Measurements from ENCODE around the gene BST2. TPM values are rescaled to one million over a fixed set of nuclear protein-coding genes. Genes with fewer than 3 reads are reported as not detected.

The BST2 gene
- total RNA-seq, 6 donors from 2014 or later, result 30.4 to 197 (median 74.1) TPM

DNA sequence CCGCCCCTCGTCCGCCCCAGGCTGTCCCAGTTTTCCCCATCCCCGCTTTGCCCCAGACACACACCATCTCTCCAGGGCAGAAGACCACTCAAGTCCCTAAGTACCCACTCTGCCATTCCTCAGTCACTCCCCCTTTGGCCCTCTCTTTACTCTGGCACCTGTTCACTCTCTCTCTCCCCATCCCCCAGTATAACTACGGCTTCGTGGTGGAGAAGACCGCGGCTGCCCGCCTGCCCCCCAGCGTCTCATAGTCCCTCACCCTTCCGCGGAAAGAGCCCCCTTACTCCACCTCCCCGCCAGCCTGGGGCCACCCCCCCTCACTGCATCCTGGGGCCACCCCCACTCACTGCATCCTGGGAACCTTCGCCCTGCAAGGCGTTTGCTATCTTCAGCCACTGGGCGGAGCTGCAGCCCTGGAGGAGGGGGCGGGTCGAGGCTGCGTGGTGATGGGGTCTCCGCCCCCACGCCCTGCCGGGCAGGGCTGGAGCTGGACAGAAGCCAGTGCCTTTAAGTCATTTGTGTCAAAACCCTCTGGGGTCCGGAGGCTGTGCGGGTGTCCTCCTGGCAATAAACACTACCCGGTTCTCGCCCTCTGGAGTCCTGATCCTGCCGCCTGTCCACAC lies 19.4 kb upstream of the BST2 start:
- ATAC-seq (ENCODE audit: low FRiP score in 2 of 2) (peak in 1 of 2 donors; percentile 57), DNase-seq (peak in 1 of 2 donors; percentile 81)
- H3K36me3 ChIP-seq, result peaks cover 0 to 13% (median 8%) of the 10 kb centered on the region in 4 donors
- H3K27ac ChIP-seq, result no peak overlapping the region
- H3K4me3 ChIP-seq, result no peak overlapping the region
- no peaks in the 10 kb centered on the region for H3K9me3 ChIP-seq
- no peaks in the 10 kb centered on the region for H3K27me3 ChIP-seq
- TF ChIP-seq, protein P1, sequence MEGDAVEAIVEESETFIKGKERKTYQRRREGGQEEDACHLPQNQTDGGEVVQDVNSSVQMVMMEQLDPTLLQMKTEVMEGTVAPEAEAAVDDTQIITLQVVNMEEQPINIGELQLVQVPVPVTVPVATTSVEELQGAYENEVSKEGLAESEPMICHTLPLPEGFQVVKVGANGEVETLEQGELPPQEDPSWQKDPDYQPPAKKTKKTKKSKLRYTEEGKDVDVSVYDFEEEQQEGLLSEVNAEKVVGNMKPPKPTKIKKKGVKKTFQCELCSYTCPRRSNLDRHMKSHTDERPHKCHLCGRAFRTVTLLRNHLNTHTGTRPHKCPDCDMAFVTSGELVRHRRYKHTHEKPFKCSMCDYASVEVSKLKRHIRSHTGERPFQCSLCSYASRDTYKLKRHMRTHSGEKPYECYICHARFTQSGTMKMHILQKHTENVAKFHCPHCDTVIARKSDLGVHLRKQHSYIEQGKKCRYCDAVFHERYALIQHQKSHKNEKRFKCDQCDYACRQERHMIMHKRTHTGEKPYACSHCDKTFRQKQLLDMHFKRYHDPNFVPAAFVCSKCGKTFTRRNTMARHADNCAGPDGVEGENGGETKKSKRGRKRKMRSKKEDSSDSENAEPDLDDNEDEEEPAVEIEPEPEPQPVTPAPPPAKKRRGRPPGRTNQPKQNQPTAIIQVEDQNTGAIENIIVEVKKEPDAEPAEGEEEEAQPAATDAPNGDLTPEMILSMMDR (IDR thresholded peaks at IDR 0.05), result peak in 2 of 6 experiments; percentile 19 to 20
- TF ChIP-seq EP300 (IDR thresholded peaks at IDR 0.05), result no peak
- 42 to 44% methylated on average over 17 to 20 of the region's 27 CpGs for WGBS, 2 donors
- H3K4me1 ChIP-seq, result peaks cover 4 to 18% (median 7%) of the 10 kb centered on the region in 4 donors

DNA sequence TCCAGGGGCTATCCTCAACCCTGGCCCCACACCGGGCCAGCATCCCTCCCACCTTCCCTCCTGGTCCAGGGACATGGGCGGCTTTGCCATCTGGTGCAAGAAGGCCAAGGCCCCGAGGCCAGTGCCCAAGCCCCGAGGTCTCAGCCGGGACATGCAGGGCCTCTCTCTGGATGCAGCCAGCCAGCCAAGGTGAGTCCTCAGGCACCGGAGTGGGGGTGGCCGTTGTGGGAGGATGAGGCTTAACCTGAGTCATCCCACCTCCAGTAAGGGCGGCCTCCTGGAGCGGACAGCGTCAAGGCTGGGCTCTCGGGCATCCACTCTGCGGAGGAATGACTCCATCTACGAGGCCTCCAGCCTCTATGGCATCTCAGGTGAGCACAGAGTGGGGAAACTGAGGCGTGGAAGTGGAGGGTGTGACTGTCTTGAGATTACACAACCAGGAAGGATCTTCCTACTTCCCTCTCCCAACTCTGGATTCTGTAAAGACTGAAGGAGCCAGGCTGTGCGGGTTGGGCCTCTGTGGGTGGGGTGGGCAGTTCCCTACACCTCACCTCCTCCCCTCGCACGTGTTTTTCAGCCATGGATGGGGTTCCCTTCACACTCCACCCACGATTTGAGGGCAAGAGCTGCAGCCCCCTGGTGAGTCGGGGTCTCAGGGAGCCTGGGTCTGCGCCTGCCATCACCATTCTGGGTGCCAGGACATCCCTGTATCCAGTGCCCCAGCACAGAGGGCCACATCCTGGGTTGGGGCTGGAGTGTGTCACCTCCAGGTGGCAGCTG lies 18.2 kb upstream of the BST2 start:
- Histone ChIP-seq H3K27me3 (no peaks in the 10 kb centered on the region), H3K4me3 (no peak overlapping the region), H3K36me3 (peaks cover 0 to 13% (median 8%) of the 10 kb centered on the region in 4 donors), H3K27ac (no peak overlapping the region), H3K9me3 (no peaks in the 10 kb centered on the region), H3K4me1 (peaks cover 5 to 25% (median 11%) of the 10 kb centered on the region in 4 donors)
- TF ChIP-seq, protein P1 (IDR thresholded peaks at IDR 0.05), result no peak
- 91 to 98% methylated on average over 18 to 19 of the region's 20 CpGs for WGBS, 2 donors
- ATAC-seq (ENCODE audit: low FRiP score in 2 of 2) (no peak), DNase-seq (peak in 1 of 2 donors; percentile 69)

DNA sequence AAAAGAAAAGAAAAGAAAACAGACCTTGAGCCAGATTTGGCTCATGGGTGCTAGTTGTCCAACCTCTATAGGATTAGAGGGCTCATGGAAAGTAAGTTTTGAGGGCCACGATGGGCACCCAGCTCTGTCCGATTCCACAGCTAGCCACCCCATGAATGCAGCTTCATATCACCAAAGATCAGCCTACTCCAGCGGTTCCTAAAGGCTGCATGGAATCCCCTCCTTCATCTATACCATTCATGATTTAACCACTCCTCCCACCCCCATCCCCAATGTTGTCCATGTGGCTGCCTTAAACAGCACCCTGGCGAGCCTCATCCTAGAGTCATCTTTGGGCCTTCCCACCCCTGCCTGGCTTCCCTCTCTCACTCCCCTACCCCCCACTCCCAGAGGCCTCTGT lies 16.5 kb upstream of the BST2 start:
- no peak for ATAC-seq (ENCODE audit: low FRiP score in 2 of 2)
- Histone ChIP-seq H3K4me3 (no peak overlapping the region), H3K27ac (no peak overlapping the region), H3K4me1 (peaks cover 5 to 25% (median 11%) of the 10 kb centered on the region in 4 donors), H3K27me3 (no peaks in the 10 kb centered on the region), H3K9me3 (no peaks in the 10 kb centered on the region), H3K36me3 (peaks cover 0 to 13% (median 8%) of the 10 kb centered on the region in 4 donors)
- no peak for DNase-seq
- TF ChIP-seq, protein P1 (IDR thresholded peaks at IDR 0.05), result no peak
- no peak for TF ChIP-seq POLR2AphosphoS5 (IDR thresholded peaks at IDR 0.05)
- TF ChIP-seq EP300 (IDR thresholded peaks at IDR 0.05), result no peak
- WGBS, 2 donors, result 95 to 100% methylated on average over 4 of the region's 4 CpGs

DNA sequence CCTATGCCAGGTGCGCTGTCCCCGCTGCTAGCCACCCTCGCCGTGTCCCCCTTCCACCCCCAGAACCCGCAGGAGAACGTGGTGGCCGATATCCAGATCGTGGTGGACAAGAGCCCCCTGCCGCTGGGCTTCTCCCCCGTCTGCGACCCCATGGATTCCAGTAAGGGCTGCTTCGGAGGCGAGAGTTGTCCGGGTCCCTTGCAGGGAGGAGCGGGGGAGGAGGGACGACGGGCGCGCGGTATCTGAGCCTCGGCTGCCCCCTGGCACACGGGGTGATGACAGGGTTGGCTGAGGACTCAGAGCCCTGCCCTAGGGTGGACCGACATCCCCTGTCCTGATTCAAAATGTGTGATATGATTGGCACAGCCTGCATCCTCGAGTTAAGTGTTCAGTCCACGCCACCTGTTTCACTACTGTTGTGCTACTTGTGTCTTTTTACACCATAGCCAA lies 15.1 kb upstream of the BST2 start:
- peak; percentile 44 to 82 for DNase-seq
- 8 to 45% methylated on average over 2 to 12 of the region's 25 CpGs for WGBS, 2 donors
- Histone ChIP-seq H3K36me3 (peaks cover 0 to 13% (median 8%) of the 10 kb centered on the region in 4 donors), H3K27ac (peak overlapping the region; percentile 68 to 93 (median 78)), H3K9me3 (no peaks in the 10 kb centered on the region), H3K4me3 (peak overlapping the region; percentile 83 to 93 (median 90)), H3K27me3 (no peaks in the 10 kb centered on the region), H3K4me1 (peaks cover 5 to 25% (median 11%) of the 10 kb centered on the region in 4 donors)
- peak; percentile 37 to 54 for ATAC-seq (ENCODE audit: low FRiP score in 2 of 2)
- TF ChIP-seq POLR2AphosphoS5 (IDR thresholded peaks at IDR 0.05) (peak in 1 of 2 donors; percentile 29), POLR2A (IDR thresholded peaks at IDR 0.05) (no peak), EP300 (IDR thresholded peaks at IDR 0.05) (no peak)
- TF ChIP-seq, protein P1 (IDR thresholded peaks at IDR 0.05), result peak in 3 of 6 experiments; percentile 10 to 47 (median 30)

All from upper lobe of left lung (tissue), 6 donors.